ENCODE results near the gene UFD1. TPM values are rescaled to one million over a fixed set of nuclear protein-coding genes. Genes with fewer than 3 reads are reported as not detected.

UFD1 gene
- total and polyA plus RNA-seq, 9 of the 15 experiments (the other 6 are each of a cell fraction or from before 2014, with no cell fraction given), result 238 to 645 (median 363) TPM

DNA sequence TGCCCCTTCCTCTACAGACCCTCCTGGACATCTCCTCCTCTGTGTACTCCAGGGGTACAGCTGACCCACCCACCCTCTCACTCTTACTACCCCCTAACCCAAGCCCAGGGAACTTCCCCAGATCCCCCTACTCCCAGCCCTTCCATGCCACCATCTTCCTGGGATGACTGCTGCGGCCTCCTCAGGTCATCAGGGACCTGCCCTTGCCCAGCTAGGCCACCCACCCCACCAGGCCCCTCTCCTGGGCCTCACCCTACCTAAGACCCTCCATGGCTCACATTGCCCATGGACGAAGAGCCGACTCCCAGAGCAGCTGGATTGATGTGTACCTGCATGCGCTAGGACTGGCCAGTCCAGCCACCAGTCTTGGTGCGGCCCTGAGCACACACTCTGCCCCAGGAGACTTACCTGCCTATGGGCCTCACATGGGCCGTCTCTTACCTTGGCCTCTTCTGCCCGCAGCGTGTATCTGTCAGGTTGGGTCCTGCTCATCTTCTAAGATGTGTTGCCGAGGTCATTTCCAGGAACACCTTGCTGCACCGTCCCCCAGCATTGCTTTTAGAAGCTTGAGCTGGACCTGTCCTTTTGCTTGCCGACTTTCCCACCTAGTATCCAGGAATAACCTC is 47.2 kb upstream of the UFD1 start (continued):
- TF ChIP-seq NR2C2 (CRISPR knock-in tag; IDR thresholded peaks at IDR 0.05), result no peak
- TF ChIP-seq NR2C2 (tag; IDR thresholded peaks at IDR 0.05), result no peak
- TF ChIP-seq, protein P1, sequence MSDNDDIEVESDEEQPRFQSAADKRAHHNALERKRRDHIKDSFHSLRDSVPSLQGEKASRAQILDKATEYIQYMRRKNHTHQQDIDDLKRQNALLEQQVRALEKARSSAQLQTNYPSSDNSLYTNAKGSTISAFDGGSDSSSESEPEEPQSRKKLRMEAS (CRISPR knock-in tag; IDR thresholded peaks at IDR 0.05), result no peak; the same call in none of the 2 replicates
- TF ChIP-seq SRSF3 (IDR thresholded peaks at IDR 0.05; ENCODE audit: insufficient read depth, low read length), result 0 out of 2 replicates have a peak, but pooled peaks have one; percentile 12
- no peak for TF ChIP-seq LCOR (CRISPR knock-in tag; IDR thresholded peaks at IDR 0.05)
- peak; percentile 7; the same call in 1 of the 2 replicates for TF ChIP-seq STAG1 (CRISPR knock-in tag; IDR thresholded peaks at IDR 0.05; ENCODE audit: borderline replicate concordance)
- no peak for TF ChIP-seq TEAD4 (IDR thresholded peaks at IDR 0.05; ENCODE audit: low read length)
- no peak for TF ChIP-seq TEAD4 (CRISPR knock-in tag; IDR thresholded peaks at IDR 0.05; ENCODE audit: borderline replicate concordance)
- TF ChIP-seq ARID1B (IDR thresholded peaks at IDR 0.05), result no peak
- TF ChIP-seq, protein P2, sequence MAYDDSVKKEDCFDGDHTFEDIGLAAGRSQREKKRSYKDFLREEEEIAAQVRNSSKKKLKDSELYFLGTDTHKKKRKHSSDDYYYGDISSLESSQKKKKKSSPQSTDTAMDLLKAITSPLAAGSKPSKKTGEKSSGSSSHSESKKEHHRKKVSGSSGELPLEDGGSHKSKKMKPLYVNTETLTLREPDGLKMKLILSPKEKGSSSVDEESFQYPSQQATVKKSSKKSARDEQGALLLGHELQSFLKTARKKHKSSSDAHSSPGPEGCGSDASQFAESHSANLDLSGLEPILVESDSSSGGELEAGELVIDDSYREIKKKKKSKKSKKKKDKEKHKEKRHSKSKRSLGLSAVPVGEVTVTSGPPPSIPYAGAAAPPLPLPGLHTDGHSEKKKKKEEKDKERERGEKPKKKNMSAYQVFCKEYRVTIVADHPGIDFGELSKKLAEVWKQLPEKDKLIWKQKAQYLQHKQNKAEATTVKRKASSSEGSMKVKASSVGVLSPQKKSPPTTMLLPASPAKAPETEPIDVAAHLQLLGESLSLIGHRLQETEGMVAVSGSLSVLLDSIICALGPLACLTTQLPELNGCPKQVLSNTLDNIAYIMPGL (CRISPR knock-in tag; IDR thresholded peaks at IDR 0.05), result peak; percentile 40; the same call in 1 of the 2 replicates
- TF ChIP-seq, protein P3, sequence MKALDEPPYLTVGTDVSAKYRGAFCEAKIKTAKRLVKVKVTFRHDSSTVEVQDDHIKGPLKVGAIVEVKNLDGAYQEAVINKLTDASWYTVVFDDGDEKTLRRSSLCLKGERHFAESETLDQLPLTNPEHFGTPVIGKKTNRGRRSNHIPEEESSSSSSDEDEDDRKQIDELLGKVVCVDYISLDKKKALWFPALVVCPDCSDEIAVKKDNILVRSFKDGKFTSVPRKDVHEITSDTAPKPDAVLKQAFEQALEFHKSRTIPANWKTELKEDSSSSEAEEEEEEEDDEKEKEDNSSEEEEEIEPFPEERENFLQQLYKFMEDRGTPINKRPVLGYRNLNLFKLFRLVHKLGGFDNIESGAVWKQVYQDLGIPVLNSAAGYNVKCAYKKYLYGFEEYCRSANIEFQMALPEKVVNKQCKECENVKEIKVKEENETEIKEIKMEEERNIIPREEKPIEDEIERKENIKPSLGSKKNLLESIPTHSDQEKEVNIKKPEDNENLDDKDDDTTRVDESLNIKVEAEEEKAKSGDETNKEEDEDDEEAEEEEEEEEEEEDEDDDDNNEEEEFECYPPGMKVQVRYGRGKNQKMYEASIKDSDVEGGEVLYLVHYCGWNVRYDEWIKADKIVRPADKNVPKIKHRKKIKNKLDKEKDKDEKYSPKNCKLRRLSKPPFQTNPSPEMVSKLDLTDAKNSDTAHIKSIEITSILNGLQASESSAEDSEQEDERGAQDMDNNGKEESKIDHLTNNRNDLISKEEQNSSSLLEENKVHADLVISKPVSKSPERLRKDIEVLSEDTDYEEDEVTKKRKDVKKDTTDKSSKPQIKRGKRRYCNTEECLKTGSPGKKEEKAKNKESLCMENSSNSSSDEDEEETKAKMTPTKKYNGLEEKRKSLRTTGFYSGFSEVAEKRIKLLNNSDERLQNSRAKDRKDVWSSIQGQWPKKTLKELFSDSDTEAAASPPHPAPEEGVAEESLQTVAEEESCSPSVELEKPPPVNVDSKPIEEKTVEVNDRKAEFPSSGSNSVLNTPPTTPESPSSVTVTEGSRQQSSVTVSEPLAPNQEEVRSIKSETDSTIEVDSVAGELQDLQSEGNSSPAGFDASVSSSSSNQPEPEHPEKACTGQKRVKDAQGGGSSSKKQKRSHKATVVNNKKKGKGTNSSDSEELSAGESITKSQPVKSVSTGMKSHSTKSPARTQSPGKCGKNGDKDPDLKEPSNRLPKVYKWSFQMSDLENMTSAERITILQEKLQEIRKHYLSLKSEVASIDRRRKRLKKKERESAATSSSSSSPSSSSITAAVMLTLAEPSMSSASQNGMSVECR (CRISPR knock-in tag; IDR thresholded peaks at IDR 0.05), result peak; percentile 50; the same call in 1 of the 2 replicates
- no peak for TF ChIP-seq MYBL2 (IDR thresholded peaks at IDR 0.05; ENCODE audit: low read depth)
- peak; percentile 41; the same call in 1 of the 2 replicates for TF ChIP-seq MYBL2 (CRISPR knock-in tag; IDR thresholded peaks at IDR 0.05; ENCODE audit: borderline replicate concordance)
- TF ChIP-seq SETDB1 (IDR thresholded peaks at IDR 0.05; ENCODE audit: low read length), result peak; percentile 28
- no peak for TF ChIP-seq BRCA1 (IDR thresholded peaks at IDR 0.05)
- 0 out of 2 replicates have a peak, but pooled peaks have one; percentile 66 for TF ChIP-seq BRCA1 (CRISPR knock-in tag; IDR thresholded peaks at IDR 0.05)
- 0 out of 2 replicates have a peak, but pooled peaks have one; percentile 57 for TF ChIP-seq ZBTB1 (CRISPR knock-in tag; IDR thresholded peaks at IDR 0.05; ENCODE audit: borderline replicate concordance, low read depth)
- no peak for TF ChIP-seq JUN (IDR thresholded peaks at IDR 0.05; ENCODE audit: borderline replicate concordance, low read depth, low read length)
- 0 out of 2 replicates have a peak, but pooled peaks have one; percentile 21 for TF ChIP-seq JUN (CRISPR knock-in tag; IDR thresholded peaks at IDR 0.05; ENCODE audit: borderline replicate concordance)
- TF ChIP-seq, protein P4, sequence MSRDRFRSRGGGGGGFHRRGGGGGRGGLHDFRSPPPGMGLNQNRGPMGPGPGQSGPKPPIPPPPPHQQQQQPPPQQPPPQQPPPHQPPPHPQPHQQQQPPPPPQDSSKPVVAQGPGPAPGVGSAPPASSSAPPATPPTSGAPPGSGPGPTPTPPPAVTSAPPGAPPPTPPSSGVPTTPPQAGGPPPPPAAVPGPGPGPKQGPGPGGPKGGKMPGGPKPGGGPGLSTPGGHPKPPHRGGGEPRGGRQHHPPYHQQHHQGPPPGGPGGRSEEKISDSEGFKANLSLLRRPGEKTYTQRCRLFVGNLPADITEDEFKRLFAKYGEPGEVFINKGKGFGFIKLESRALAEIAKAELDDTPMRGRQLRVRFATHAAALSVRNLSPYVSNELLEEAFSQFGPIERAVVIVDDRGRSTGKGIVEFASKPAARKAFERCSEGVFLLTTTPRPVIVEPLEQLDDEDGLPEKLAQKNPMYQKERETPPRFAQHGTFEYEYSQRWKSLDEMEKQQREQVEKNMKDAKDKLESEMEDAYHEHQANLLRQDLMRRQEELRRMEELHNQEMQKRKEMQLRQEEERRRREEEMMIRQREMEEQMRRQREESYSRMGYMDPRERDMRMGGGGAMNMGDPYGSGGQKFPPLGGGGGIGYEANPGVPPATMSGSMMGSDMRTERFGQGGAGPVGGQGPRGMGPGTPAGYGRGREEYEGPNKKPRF (IDR thresholded peaks at IDR 0.05; ENCODE audit: low read depth, low read length), result no peak
